Stomach (tissue), 4 donors: ENCODE data around the gene DYRK1B.
"Not testable (repeated sequence)": the region's sequence is repeated elsewhere in the genome, so short reads cannot be mapped to it uniquely, and the experiment has no call there.

Experiments
- CTCF ChIP-seq, 7 experiments: fragments of 450-650 bp in 4 of 7; fragments of 200-600 bp in 3 of 7; sonication (generic) in 3 of 7; IDR thresholded peaks; one replicate each; pipeline ENCODE4 v1.5.1; 2016 to 2019; ENCODE audit warnings: antibody characterized with exemption in 7 of 7, control low read depth in 2 of 7, mild to moderate bottlenecking in 1 of 7
- EP300 ChIP-seq: sonication (generic); formaldehyde crosslinking; IDR thresholded peaks from one replicate; pipeline ENCODE4 v1.6.1; 2017; ENCODE audit warnings: antibody characterized with exemption
- POLR2AphosphoS5 ChIP-seq, 3 donors: sonication (generic); formaldehyde crosslinking; IDR thresholded peaks; one replicate each; pipeline ENCODE4 v1.6.1; 2016; ENCODE audit warnings: antibody characterized with exemption in 3 of 3

GRCh38 chr19:39882645-39883044 is 48.7 kb upstream of the DYRK1B start:
- not testable (repeated sequence) for TF ChIP-seq POLR2AphosphoS5 (IDR thresholded peaks at IDR 0.05); EP300; CTCF (IDR thresholded peaks at IDR 0.05)
